ENCODE data around the gene TTC28.
"Not testable (repeated sequence)": the region's sequence is repeated elsewhere in the genome, so short reads cannot be mapped to it uniquely, and the experiment has no call there.

DNA sequence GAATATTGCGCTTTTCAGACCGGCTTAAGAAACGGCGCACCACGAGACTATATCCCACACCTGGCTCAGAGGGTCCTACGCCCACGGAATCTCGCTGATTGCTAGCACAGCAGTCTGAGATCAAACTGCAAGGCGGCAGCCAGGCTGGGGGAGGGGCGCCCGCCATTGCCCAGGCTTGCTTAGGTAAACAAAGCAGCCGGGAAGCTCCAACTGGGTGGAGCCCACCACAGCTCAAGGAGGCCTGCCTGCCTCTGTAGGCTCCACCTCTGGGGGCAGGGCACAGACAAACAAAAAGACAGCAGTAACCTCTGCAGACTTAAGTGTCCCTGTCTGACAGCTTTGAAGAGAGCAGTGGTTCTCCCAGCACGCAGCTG lies 16.1 kb downstream of the TTC28 start:
- TF ChIP-seq, protein P1, sequence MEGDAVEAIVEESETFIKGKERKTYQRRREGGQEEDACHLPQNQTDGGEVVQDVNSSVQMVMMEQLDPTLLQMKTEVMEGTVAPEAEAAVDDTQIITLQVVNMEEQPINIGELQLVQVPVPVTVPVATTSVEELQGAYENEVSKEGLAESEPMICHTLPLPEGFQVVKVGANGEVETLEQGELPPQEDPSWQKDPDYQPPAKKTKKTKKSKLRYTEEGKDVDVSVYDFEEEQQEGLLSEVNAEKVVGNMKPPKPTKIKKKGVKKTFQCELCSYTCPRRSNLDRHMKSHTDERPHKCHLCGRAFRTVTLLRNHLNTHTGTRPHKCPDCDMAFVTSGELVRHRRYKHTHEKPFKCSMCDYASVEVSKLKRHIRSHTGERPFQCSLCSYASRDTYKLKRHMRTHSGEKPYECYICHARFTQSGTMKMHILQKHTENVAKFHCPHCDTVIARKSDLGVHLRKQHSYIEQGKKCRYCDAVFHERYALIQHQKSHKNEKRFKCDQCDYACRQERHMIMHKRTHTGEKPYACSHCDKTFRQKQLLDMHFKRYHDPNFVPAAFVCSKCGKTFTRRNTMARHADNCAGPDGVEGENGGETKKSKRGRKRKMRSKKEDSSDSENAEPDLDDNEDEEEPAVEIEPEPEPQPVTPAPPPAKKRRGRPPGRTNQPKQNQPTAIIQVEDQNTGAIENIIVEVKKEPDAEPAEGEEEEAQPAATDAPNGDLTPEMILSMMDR (IDR thresholded peaks at IDR 0.05) = not testable (repeated sequence)
- not testable (repeated sequence) for TF ChIP-seq POLR2A, POLR2AphosphoS5 (IDR thresholded peaks at IDR 0.05)
